ENCODE results near the gene SEMA4D. TPM values are rescaled to one million over a fixed set of nuclear protein-coding genes. Genes with fewer than 3 reads are reported as not detected.

Gene SEMA4D
- total and polyA plus RNA-seq, 9 of the 15 experiments (the other 6 are each of a cell fraction or from before 2014, with no cell fraction given) = 0.38 to 5.1 (median 1.8) TPM

- intact Hi-C loops (cut with micrococcal nuclease) = no loop called here
- no peaks in the 10 kb centered on the region for H3K9me3 ChIP-seq (replicated peaks; ENCODE audit: control insufficient read depth, insufficient read depth, low read depth, low read length)
- no peak for FAIRE-seq
- ATAC-seq = no peak
- peaks cover 32% of the 10 kb centered on the region; the same call in 2 of the 3 replicates for H3K36me3 ChIP-seq (ENCODE audit: control insufficient read depth, insufficient read depth, low read length)
- BruUV-seq (replicated peaks) = no TSS peak
- DNase-seq (ENCODE audit: extremely low read depth in 1 of 4, low spot score in 3 of 4) = no peak
- TF ChIP-seq ELF4 (CRISPR knock-in tag; IDR thresholded peaks at IDR 0.05) = no peak
- TF ChIP-seq MCM2 (IDR thresholded peaks at IDR 0.05; ENCODE audit: low read depth) = no peak
- TF ChIP-seq ZNF184 (CRISPR knock-in tag; IDR thresholded peaks at IDR 0.05) = no peak
- TF ChIP-seq ZNF511 (CRISPR knock-in tag; IDR thresholded peaks at IDR 0.05) = no peak
- TF ChIP-seq NUFIP1 (IDR thresholded peaks at IDR 0.05; ENCODE audit: partially characterized antibody) = no peak
- TF ChIP-seq RCOR1 (IDR thresholded peaks at IDR 0.05; ENCODE audit: borderline replicate concordance in 1 of 2, low read depth in 2 of 2, low read length in 2 of 2) = no peak
- TF ChIP-seq GATAD2B (IDR thresholded peaks at IDR 0.05; ENCODE audit: borderline replicate concordance) = no peak
- no peak for TF ChIP-seq CTCFL (IDR thresholded peaks at IDR 0.05; ENCODE audit: borderline replicate concordance, insufficient read depth, low read depth, low read length, poor library complexity, severe bottlenecking)
- no peak for TF ChIP-seq TRIM28 (IDR thresholded peaks at IDR 0.05)
- TF ChIP-seq ARID3B (CRISPR knock-in tag; IDR thresholded peaks at IDR 0.05; ENCODE audit: borderline replicate concordance) = no peak
- TF ChIP-seq SMAD2 (IDR thresholded peaks at IDR 0.05; ENCODE audit: low read depth, low read length) = no peak
- H4K20me1 ChIP-seq (replicated peaks; ENCODE audit: control insufficient read depth, insufficient read depth, low read length) = no peaks in the 10 kb centered on the region
- no peaks in the 10 kb centered on the region; a peak in 1 of 5 replicates for H3K4me1 ChIP-seq (replicated peaks in 1 of 2; ENCODE audit: control insufficient read depth in 2 of 2, insufficient read depth in 2 of 2, low read length in 2 of 2)
- H3K27me3 ChIP-seq (ENCODE audit: control insufficient read depth in 2 of 2, insufficient read depth in 2 of 2, low read length in 2 of 2) = peaks cover 0 to 1% of the 10 kb centered on the region in 2 experiments; a peak in 1 of 5 replicates
- no peak overlapping the region for H3K9ac ChIP-seq (ENCODE audit: insufficient read depth in 1 of 2, low read depth in 2 of 2, low read length in 2 of 2)
- POLR2A ChIA-PET = no interaction called here
- no peak overlapping the region for H2AFZ ChIP-seq (ENCODE audit: low read depth, low read length)
- WGBS (ENCODE audit: insufficient coverage, low coverage, missing lambda C conversion rate) = 58% methylated on average over 4 of the region's 6 CpGs
- H3K9me1 ChIP-seq (ENCODE audit: control insufficient read depth, insufficient read depth, low read length) = no peaks in the 10 kb centered on the region
- CTCF ChIA-PET (ENCODE audit: low intra/inter-chr PET ratio) = no interaction called here
- in situ Hi-C loops (cut with MboI) = no loop called here
- H3K4me2 ChIP-seq (ENCODE audit: insufficient read depth, low read length) = no peak overlapping the region
- H3K27ac ChIP-seq (ENCODE audit: extremely low read depth, low read depth, low read length) = no peak overlapping the region
- no peak overlapping the region for H3K4me3 ChIP-seq
- no peaks in the 10 kb centered on the region for H3K79me2 ChIP-seq (ENCODE audit: control insufficient read depth, insufficient read depth, low read length)
Observed at GRCh38 chr9:89363311-89363670, 134.6 kb downstream of the SEMA4D start.

All from K562 (cell line).